GM21786 (cell line): ENCODE results near the gene DGKG.

ENCODE experiments used
- ATAC-seq: cut with Tn5 transposase; IDR thresholded peaks from one replicate; pipeline ENCODE4 v1.9.1; 2021; ENCODE audit not compliant: unreplicated experiment

Gene DGKG

DNA sequence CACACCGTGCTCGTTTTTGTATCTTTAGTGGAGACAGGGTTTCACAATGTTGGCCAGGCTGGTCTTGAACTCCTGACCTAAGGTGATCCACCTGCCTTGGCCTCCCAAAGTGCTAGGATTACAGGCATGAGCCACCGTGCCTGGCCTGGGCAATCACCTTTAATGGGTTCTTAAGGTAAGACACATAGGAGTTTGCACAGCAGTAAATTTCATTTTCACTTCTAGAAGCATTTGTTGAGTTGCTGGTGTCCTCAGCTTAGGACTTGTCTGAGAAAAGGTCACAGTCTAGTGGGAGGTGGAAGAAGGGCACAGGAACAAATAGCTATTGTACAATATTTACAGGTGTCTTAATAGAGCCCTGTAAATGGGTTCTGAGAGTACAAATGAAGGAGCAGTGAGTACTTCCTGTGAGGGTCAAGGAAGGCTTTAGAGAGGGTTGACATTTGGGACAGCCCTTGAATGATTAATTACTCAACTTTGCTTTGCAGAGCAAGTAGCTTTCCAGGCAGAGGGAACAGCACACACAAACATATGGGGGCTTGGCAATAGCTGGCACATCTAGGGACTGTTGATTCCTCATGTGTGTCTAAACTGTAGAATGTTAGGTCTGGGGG, 244.4 kb downstream of the DGKG start:
- no peak for ATAC-seq

DNA sequence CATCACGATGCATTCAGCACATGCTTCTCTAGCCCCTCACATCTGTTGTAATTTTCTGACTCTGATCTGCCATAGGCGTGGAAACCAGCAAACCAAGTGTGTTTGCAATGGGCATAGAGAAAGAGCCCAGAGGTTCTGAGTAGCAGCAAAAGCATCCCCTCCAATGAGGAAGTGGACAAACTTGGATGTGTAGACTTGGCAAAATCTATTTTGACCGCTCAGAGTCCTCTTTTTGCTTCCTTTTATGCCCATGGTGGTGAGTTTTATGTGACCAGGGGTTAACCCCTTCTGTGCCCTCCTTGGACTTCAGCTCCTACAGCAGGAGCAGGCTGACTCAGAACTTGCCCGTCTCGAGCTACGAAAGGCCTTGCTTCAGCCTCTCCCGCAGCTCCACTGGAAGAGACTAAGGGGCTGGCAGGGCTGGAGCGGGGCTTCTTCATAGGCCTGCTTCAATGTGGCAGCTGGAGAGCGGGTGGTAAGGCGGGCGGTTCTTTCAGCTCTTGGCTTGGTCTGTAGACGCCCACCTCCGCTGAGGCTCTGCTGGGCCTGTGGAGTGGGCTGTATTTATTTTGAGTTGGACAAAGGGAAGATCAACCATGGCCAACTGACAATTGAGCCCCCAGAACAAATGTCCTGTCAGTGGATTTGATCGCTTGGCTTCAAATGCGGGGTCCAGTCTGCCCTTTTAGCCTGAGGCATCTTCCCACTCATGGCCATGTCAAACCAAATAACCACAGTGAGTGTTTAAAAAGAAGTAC, 246.6 kb downstream of the DGKG start:
- no peak for ATAC-seq

DNA sequence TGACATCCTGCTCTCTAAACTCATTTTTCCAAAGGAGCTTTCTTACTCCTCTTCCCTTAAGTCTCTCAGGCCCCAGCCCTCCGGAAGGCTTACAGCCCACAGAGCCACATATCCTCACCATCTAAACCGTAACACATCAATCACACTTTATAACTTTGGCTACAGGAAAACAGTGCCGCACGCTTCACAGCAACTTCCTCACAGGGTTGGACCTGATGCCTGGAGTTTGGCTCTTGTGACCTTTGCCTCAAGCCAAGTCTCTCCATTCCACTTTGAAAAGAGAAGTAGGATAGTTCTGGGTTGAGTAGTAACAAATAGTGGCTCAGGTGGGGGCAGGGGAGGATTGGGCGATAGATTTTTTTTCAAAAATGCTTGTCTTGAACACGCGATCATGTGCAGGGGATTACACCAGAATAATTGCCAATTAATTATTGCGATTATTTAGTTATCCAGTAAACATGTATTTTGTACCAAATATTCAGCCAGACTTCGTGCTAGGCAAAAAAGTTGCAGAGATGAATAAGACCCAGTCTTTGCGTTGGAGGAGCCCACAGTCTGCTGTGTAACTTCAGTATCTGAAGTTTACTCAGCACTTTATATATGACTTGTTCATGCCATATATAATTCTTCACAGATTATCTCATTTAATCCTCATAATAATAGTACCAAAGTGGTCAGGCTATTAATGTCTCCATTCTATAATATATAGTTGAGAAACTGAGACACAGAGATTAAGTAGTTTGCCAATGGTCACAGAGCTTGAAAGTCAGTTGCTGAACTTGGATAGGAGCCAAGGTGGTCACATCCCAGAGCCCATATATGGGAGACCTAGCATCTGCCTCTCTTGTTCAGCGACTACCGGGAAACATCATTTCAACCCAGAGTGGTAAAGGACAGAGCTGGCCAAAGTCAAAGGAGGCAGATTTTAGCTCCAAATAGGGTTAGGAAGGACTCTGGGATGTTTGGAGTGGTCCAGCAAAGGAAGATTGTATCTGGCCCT, 250.8 kb downstream of the DGKG start:
- no peak for ATAC-seq

DNA sequence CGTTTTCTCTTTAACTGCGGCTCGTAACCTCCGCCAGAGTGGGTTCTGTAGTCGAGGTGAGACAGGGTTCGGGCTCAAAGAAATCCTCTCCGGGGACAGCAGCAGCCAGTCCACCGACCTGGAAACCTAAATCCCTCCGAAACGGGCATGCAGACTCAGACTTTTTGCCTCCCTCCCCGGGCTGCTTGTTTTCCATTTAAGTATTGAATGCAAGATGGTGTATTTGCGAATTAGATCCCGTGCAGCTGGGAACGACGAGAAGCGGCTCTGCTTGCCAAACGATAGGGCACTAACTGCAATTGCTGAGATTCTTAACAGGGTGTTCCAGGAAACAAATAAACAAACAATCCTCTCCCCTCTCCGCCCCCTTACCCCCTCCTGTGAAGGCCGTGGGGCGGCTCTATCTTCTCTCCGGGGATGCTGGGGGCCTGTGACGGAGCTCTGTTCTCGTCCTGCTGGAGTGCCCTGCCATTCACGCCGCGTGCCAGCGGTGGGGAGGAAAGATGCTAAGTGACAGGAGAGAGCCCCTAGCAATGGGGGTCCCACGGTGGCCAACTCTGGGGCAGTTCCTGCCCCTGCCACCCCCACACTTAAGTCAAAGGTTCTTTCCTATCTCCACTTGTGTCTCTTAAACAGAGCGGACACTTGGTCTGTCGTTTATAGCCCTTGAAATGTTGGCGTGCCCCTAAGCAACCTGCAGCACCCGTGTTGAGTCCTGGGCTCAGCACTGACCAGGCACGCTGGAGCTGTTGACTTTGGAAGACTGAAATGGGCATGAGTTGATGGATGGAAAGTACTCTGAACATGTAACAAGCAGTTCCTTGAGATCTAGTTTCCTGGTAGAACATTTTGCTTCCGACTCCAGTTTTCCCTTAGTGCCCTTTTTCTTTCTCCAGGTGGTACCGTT, 251.9 kb downstream of the DGKG start:
- ATAC-seq = no peak

DNA sequence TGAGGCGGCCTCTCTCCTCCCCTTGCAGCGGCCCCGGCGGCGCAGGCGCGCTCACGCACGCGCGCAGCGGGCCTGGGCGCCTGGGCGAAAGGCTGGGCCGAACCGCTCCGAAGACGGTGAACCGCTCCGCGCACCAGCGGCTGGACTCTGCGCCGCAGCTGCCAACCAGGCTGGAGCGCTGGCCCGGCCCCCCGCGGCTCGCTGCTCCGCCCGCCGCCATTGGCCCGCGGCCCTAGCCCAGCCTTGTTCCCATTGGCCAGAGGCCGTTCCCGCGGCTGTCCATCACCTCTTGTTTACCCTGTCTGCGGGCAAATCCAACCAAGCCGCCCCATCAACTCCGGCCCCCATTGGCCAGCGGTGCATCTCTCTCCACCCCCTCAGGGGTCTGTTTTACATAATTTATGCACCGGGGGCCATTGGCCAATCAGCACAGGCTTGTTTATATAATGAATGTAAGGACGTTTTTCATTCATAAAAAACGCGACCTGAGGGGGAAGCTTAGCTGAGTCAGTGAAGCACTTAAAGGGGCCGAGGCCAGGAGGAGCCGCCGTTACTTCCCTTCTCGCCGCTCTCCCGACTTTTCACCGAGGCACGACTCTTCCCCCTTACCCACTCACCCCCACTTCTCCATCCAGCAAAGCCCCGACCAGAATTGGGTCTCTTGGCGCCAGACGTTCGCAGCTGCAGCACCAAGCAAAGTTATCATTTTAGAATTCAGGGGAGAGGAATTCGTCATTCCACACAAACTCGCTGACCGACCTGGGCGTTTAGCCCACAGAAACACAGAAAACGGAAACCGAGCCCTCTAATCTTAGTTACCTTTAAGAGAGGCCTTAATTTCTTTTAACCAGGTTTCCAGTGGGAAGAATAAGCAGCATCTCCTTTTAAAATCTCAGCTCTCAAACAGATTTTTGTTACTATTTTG, 252.8 kb downstream of the DGKG start, which contains the start of gene ETV5:
TSS of gene ETV5 (minus strand) at position 149 of the 925 bp plus-strand sequence. CDS start 3,221 bp downstream, outside the sequence.
- peak; percentile 93 for ATAC-seq

DNA sequence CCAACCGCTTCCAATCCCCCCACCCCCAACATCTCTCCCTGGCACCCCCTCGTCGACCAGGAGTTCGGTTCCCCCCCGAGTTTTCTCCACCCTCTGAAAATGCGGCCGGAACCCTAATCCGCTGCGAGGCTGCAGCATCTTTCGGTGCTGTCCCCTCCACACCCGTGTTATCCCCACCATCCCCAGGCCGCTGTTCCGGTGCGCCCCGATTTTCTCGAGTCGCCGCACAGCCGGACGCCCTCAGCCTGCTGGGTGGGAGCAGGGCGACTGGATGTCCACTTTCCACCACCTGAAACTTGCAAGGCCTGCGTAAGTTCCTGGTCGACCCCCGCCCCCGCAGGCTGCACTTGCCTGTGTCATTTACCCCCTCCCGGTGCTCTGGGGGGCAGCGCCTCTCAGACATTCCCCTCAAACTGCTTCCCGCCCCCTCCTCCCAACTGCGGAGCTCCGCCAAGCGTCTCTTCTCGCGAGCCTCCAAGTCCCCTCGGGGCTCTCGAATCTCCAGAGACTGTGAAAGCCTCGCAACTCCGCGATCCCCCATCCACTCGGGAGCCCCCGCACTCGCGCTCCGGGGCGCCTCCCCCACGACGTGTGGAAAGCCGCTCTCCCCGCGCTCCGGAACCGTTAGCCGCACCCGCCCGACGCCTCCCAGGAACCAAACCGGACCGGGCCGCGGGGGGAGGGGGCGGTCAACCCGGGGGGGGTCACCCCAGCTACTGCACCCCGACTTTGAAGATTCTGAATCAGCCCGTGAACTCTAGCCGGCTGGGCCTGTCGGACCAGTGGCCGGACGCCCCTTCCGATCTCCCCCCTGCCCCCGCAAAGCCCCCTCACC, 253.7 kb downstream of the DGKG start:
- no peak for ATAC-seq

DNA sequence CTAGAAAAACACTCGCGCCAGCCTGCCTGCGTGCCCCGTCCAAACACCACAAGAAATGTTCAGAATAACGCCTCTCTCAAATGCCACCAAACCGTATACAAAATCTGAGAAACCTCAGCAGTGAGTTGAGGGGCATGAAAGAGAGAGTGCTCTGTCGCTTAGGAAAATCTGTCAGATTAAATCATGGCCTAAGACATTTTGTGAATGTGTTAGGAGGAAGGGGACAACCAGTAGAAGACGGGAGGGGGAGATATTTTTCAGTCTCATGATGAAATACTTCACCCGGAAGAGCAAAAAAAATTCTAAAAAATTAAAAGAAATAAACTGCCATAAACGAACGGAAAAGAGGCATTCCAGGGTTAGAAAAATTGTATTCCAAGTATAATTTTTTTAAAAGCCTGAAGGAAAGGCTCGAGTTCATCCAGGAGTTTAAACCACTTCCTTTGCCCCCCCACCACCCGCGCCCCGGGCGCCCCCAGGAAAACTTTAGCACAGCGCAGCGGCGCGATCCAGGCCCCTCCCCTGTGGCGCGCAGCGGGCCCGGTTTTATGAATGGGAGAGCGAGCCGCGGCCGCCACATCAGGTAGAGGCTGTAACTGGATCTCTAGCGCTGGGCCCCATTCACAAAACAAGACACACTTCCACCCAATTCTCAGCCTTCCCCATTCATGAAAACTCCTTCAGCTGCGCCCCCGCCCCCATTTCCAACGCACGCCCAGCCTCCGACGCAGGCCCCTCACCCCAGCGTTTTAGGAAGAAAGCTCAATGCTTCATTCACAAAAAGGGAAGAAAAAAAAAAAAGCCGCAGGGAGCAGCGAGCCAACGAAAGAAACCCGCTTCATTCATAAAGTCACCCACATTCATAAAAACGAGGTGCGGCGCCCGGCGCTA, 254.6 kb downstream of the DGKG start:
- ATAC-seq = peak; percentile 19

DNA sequence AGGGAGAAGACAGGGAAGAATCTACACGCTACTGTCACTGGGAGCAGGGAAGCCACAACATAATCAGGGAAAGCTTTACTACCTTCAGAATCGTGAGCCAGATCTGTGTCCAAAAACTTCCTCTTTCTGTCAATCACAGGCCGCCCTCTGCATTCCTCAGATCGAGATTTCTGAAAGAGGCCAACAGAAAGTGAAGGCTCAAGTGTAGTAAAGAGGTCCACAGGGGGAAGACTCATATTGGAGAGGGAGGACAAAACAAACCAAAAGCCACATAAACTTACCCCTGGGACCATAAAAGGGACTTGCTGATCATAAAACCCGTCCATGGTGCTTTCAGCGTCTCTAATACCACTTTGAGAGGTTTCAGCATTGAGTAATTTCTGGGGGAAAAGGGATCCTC, 256.5 kb downstream of the DGKG start:
- no peak for ATAC-seq

DNA sequence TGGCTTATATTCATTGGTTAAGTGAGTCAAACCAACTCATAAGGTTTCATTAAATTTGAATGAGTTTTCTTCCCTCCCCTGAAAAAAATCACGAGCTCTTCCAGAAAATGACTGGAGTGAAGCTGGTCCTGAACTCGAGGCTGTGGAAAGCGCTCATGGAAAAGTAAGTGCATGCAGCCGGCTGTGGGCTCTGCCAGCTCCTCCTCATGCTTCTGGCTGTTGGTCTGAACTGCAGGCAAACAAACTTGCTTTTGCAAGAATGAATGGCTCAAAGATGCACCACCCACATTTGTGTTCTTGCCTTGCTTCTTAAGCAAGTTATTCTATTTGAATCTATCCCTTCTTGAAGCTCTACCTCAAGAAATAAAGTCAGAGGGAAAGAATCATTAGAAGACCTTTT, 259.3 kb downstream of the DGKG start:
- ATAC-seq = no peak

DNA sequence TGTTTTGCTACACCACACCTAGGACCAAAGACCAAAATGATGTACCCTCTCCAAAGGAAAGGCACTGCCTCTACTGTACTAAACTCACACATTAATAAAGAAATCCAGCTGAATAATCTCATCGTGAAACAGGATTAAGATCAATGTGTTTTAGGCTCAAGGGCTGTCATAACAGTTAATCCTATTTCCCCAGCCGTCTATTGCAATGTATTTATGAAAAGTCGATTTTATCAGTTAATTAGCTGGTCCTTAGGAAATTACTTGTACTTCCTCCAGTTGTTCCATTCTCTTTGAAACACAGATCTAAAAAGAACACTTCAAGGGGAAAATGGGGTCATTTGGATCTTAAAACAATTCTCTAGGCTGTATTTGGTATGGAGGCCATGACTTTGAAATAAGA, 261.6 kb downstream of the DGKG start:
- no peak for ATAC-seq

DNA sequence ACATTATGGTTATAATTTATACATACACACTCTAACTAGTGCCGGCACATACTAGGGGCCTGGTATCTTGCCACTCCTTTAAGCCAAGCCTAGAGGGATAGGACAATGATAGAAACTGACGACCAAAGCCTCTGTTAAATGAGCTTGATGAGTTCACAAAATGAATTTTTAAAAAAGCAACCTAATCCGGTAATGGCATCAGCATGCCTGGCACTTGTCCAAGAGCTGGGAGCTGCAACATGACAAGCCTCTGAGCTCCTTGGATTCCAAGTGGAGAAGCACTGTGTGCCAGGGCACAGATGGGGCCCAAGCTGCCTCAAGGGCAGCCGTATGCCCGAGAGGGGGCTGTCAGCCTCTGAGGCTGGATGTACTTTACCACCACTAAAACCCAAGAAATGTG, 262.9 kb downstream of the DGKG start:
- ATAC-seq = no peak

DNA sequence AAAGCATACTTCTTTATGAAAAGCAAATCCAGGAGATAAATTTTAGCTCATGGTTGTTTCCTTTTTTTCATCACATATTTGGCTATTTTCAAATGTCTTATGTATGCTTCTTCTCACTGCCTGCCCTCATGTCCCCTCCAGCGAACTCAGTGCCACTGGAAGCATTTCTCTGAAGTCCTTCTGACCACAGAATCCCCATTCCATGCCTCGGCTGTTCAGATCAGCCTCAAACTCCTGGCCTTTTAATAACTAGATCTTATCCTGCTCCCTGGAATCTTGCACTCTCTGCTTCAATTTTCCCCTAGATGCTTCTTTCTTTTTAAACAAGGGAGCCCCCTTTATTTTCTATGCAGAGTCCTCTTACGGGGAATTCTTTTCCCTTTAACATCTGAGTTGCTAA, 263.3 kb downstream of the DGKG start:
- no peak for ATAC-seq

DNA sequence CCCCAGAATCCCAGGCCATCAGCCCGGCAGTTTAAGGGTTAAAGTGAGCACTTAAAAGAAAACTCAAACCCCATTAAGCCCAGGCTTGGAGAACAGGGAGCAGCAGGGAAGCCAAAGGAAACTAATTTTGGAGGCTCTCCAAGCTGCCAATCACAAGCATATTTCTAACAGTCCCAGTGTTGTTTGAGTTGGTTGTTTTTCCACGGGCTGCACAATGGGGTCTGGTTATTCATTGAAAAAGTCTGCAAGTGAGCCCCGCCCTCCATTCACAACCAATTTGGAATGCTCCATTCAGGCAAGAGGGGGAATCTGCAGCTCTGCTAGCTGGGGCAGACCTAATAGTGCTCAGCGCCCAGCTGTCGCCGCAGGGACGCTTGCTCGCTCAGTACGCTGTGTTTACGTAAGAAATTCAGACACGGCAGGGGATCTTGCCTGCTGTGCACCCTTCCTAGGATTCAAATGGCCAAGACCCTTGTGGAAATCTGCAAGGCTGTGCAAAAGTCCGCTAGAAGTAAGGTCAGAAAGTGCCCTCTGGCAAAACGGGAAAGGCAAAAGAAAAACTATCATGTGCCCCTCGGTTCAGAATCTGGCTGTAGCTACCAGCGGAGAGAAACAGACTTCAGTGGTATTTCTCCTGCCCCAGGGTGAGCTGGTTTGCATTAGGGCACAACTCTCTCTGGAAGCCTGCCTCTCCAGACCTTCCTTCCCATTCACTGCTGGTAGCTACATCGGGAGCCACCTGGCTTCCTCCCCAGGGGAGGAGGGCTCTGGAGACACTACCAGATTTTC, 264.2 kb downstream of the DGKG start:
- ATAC-seq = no peak

DNA sequence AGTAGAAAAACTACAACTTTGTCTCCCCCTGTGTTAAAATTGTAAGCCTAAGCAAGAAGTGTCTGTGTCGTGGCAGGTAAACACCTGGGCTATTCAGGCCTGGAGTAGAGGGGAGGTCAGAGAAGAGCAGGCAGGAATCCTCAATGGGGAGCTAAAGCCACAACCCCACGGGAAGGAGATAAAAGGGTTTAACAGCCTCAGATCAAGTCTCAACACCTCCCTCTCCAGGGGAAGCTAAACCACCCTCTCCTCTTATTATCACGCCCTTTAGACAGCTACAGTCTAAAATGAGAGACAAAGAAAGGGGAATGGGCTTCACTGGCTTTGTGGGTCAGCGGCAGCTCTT, 264.7 kb downstream of the DGKG start:
- ATAC-seq = no peak
